ENCODE results near the gene C11orf98. TPM values are rescaled to one million over a fixed set of nuclear protein-coding genes. Genes with fewer than 3 reads are reported as not detected.

The C11orf98 gene
- total RNA-seq, 1 experiment from 2014 or later, result 115 TPM

DNA sequence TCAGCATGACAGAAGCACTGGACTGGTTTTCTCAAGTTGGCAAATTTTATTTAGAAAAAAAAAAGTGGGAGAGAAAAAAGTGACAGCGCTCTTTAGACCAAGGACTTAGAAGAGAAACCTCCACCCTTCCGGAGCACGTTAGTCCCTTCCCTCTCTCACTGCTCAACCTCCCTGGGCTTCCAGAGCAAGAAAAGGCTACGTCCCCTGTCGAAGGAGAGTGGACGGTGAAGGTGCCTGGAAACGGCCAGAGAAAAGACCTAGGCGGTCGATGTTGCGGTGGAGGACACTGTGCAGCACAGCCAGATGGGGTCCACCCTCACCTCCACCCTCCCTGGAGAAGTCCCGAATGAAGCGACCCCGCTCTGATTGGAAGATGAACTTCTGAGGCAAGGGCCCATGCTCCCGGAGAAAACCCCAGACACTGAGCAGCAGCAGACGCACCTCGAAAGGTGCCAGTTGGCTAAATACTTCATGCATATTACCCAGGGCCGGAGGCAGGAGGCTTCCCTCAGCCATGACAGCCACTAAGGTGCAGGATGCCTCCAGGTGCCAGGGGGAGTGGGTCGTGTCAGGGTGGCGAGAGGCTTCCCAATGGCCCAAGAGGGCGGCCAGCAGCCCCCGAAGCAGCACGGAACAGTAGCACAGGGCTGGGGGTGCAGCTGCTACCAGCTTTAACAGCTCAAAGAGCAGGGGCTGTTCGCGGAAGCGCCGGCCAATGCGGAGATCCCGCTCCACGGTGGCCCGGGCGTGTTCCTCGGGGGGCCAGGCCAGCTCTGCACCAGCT lies 18.0 kb downstream of the C11orf98 start:
- peak overlapping the region; percentile 91 for H3K27ac Mint-ChIP-seq (ENCODE audit: unreplicated experiment)
- H3K9me3 ChIP-seq, result no peaks in the 10 kb centered on the region
- no peaks in the 10 kb centered on the region for H3K27me3 ChIP-seq (replicated peaks; ENCODE audit: control insufficient read depth, insufficient read depth, low read length)
- DNase-seq, result no peak
- peaks cover under 1% of the 10 kb centered on the region for H3K4me1 Mint-ChIP-seq (ENCODE audit: low read depth, unreplicated experiment)
- ChIA-PET CTCF (interaction anchor here (1.6 kb wide), 1 partner anchor 56 kb away, joined by 11 read pairs; the partner anchor contains the start of gene TUT1), POLR2A (interaction anchor here (0.6 to 4.5 kb wide), 11 partner anchors 18 to 194 kb away, joined by 3 to 43 read pairs (median 4); partner anchors contain the start of genes B3GAT3, C11orf98, CSKMT and LBHD1)
- peaks cover 5% of the 10 kb centered on the region for H3K36me3 ChIP-seq (ENCODE audit: control insufficient read depth, insufficient read depth, low read length)
- no TSS peak for BruUV-seq (replicated peaks)
- no peaks in the 10 kb centered on the region for H3K27me3 Mint-ChIP-seq (ENCODE audit: insufficient read depth, unreplicated experiment)
- peaks cover 19% of the 10 kb centered on the region for H3K4me1 ChIP-seq
- H3K4me3 Mint-ChIP-seq (ENCODE audit: unreplicated experiment), result peak overlapping the region; percentile 91
- H3K36me3 Mint-ChIP-seq (ENCODE audit: insufficient read depth, unreplicated experiment), result peaks cover 59% of the 10 kb centered on the region
- H3K9me3 Mint-ChIP-seq (ENCODE audit: unreplicated experiment), result no peaks in the 10 kb centered on the region
- intact Hi-C loops (cut with micrococcal nuclease; ENCODE audit: unreplicated experiment), result loop anchor here (1.0 to 5.0 kb wide), 4 partner anchors 18 to 56 kb away; partner anchors contain the start of genes C11orf98, CSKMT, EML3 and ROM1
- H3K4me3 ChIP-seq (ENCODE audit: low read depth, low read length), result no peak overlapping the region
- no peak for TF ChIP-seq CTCF (IDR thresholded peaks at IDR 0.05; ENCODE audit: insufficient read depth in 1 of 2, low read depth in 1 of 2, low read length in 1 of 2, severe bottlenecking in 1 of 2, unreplicated experiment in 1 of 2)

- peak within 1 kb of the TSS; percentile 91 for H3K4me3 Mint-ChIP-seq (ENCODE audit: unreplicated experiment)
- Histone ChIP-seq H3K36me3 (ENCODE audit: control insufficient read depth, insufficient read depth, low read length) (peaks cover 5% of the 10 kb centered on the region), H3K27me3 (replicated peaks; ENCODE audit: control insufficient read depth, insufficient read depth, low read length) (no peaks in the 10 kb centered on the region), H3K9me3 (no peaks in the 10 kb centered on the region), H3K4me1 (peaks cover 17% of the 10 kb centered on the region), H3K4me3 (ENCODE audit: low read depth, low read length) (peak within 1 kb of the TSS; percentile 66)
- no peaks in the 10 kb centered on the region for H3K9me3 Mint-ChIP-seq (ENCODE audit: unreplicated experiment)
- TSS peak; percentile 51 for BruUV-seq (replicated peaks)
- peaks cover 65% of the 10 kb centered on the region for H3K36me3 Mint-ChIP-seq (ENCODE audit: insufficient read depth, unreplicated experiment)
- intact Hi-C loops (cut with micrococcal nuclease; ENCODE audit: unreplicated experiment), result loop anchor here (1.0 to 5.0 kb wide), 4 partner anchors 19 to 55 kb away; partner anchors contain the start of genes C11orf98, CSKMT, EML3 and ROM1
- peak within 1 kb of the TSS; percentile 91 for H3K27ac Mint-ChIP-seq (ENCODE audit: unreplicated experiment)
- H3K4me1 Mint-ChIP-seq (ENCODE audit: low read depth, unreplicated experiment), result no peaks in the 10 kb centered on the region
- ChIA-PET CTCF (interaction anchor here (0.7 to 1.6 kb wide), 2 partner anchors 55 to 108 kb away, joined by 4 to 11 read pairs; partner anchors contain the start of genes TUT1 and ZBTB3), POLR2A (interaction anchor here (0.6 to 4.5 kb wide), 16 partner anchors 18 to 387 kb away, joined by 3 to 43 read pairs (median 4); partner anchors contain the start of genes B3GAT3, C11orf98, CSKMT and LBHD1)
- TF ChIP-seq CTCF (IDR thresholded peaks at IDR 0.05; ENCODE audit: insufficient read depth in 1 of 2, low read depth in 1 of 2, low read length in 1 of 2, severe bottlenecking in 1 of 2, unreplicated experiment in 1 of 2), result no peak
- peak; percentile 99 for DNase-seq
- no peaks in the 10 kb centered on the region for H3K27me3 Mint-ChIP-seq (ENCODE audit: insufficient read depth, unreplicated experiment)
These were observed 18.8 kb downstream of the C11orf98 start, which contains the start of gene GANAB for GRCh38 chr11:62645946-62646824. GANAB (minus strand) TSS chr11:62646613; CDS start chr11:62646599, 14 bp downstream.

Data from Caco-2 (cell line).